Choroid plexus epithelial cell (primary cell): Measurements from ENCODE around the gene SLC25A26.

ENCODE experiments used
- DNase-seq: peaks from one replicate; pipeline ENCODE4 v3.0.0-alpha.2; 2010; ENCODE audit warnings: low read depth
- H3K4me3 ChIP-seq: 2 replicates; pipeline ENCODE4 v1.5.1; 2011; ENCODE audit warnings: low read depth, mild to moderate bottlenecking, control low read depth, low read length, moderate library complexity
- CTCF ChIP-seq: conservative IDR thresholded peaks from 2 replicates; pipeline ENCODE4 v1.5.1; 2011; ENCODE audit warnings: low read depth, mild to moderate bottlenecking, control low read depth, inconsistent platforms, low read length, moderate library complexity

Gene SLC25A26

GRCh38 chr3:66336333-66336766 lies 115.5 kb downstream of the SLC25A26 start:
- peak; percentile 60 for DNase-seq
- no peak overlapping the region for H3K4me3 ChIP-seq
- TF ChIP-seq CTCF = no peak

DNA sequence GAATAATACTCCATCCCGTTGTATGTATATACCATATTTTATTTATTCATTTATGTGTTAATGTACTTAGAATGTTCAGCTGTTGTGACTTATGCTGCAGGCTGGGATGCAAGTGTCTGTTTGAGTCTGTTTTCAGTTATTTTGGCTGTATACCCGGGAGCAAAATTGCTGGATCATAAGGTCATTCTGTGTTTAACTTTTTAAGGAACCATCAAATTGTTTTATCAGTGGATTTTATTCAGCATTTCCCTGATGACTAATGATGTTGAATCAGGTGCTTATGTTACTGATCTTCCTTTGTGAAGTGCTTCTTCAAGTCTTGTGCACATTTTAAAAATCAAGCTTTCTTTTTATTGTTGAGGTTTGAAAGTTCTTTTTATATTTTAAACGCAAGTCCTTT lies 118.1 kb downstream of the SLC25A26 start:
- DNase-seq = peak; percentile 26
- H3K4me3 ChIP-seq = no peak overlapping the region
- no peak for TF ChIP-seq CTCF

- no peak overlapping the region for H3K4me3 ChIP-seq
- DNase-seq = no peak
- TF ChIP-seq CTCF = no peak
These were observed 122.0 kb downstream of the SLC25A26 start for GRCh38 chr3:66342717-66343356.

DNA sequence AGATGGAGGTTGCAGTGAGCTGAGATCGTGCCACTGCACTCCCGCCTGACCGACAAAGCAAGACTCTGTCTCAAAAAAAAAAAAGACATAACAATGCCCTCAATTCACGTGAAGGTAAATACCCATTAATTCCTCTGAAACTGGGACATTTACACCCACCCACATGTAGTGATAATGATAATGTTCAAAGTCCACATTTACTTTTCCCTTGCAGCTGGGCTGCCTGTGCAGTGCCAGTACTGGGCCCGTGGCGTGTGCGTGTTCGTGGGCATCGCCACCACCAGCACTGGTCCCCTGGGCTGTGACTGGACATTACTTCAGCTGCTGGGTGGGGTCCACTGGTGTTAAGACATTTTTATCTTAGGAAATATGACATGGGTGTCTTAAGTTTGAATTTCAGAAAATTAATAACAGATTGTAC lies 123.6 kb downstream of the SLC25A26 start:
- no peak overlapping the region for H3K4me3 ChIP-seq
- TF ChIP-seq CTCF = no peak
- no peak for DNase-seq

- H3K4me3 ChIP-seq = no peak overlapping the region
- no peak for TF ChIP-seq CTCF
- no peak for DNase-seq
These were observed 124.2 kb downstream of the SLC25A26 start for GRCh38 chr3:66344848-66345578.

DNA sequence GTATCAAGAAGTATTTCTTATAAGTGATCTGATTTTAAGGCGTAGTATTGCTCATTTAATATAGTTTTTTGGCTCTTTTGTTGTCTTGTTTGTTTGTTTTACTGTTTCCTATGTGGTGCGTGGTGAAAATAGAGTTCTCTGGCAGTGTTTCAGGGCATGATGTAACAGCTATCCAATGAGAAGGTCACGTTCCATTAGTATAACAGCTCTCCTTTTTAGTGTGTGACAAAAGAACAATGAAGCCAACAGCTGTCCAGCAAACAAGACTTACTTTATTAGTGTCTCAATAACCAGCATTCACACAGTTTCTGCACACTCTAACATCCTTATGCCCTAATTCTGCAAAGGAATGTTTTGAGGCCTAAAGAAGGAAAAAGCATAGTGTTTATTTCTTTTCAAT lies 127.9 kb downstream of the SLC25A26 start:
- no peak overlapping the region for H3K4me3 ChIP-seq
- no peak for TF ChIP-seq CTCF
- no peak for DNase-seq

DNA sequence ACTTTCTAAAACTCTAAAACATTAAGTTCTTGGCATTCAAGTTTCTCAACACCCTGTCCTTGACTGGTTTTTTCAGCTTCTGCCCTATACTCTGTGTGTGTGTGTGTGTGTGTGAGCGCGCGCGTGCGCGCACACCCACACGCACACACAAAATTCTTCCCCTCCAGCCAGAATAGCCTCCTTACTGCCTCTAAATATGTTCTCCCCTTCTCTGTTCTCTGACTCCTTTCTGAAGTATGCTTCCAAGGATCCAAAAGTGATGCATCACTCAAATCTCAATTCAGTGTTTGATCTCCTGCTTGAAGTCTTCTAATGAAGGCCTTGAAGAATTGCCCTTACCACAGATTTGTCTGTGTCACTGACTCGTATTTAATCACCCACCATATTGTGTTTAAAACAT lies 129.8 kb downstream of the SLC25A26 start:
- H3K4me3 ChIP-seq = no peak overlapping the region
- no peak for DNase-seq
- no peak for TF ChIP-seq CTCF
